HCT116 (cell line): Measurements from ENCODE around the gene BNIPL. TPM values are rescaled to one million over a fixed set of nuclear protein-coding genes. Genes with fewer than 3 reads are reported as not detected.

ENCODE experiments used
- ATAC-seq: fragments of 200-7000 bp; cut with Tn5 transposase; 2 replicates; pipeline ENCODE4 v1.9.1; 2020; ENCODE audit warnings: mild to moderate bottlenecking, moderate library complexity
- BruUV-seq: library from RNA; stranded (reverse); fragments of 400-500 nt; replicated peaks from 2 replicates; lab custom pipeline; 2021; lab: Mats Ljungman, UMichigan
- CTCF ChIA-PET: fragments of 300-600 bp; sonication (Branson Sonifier 250); formaldehyde crosslinking; loops from one replicate; lab custom pipeline; 2021; ENCODE audit warnings: antibody characterized with exemption; lab: Charles Lee
- POLR2A ChIA-PET: fragments of 300-600, 350-600 bp; sonication (Branson Sonifier 250); formaldehyde crosslinking; loops from one replicate; lab custom pipeline; 2021; ENCODE audit warnings: antibody characterized with exemption; lab: Charles Lee
- RAD21 ChIA-PET, 2 experiments: fragments of 300-600 bp; sonication (Branson Sonifier 250); formaldehyde crosslinking; loops; one replicate each; lab custom pipeline; 2023; ENCODE audit warnings: low total read pairs in 2 of 2; ENCODE audit not compliant: uncharacterized antibody in 2 of 2, unreplicated experiment in 2 of 2, low non-redundant PET in 1 of 2; lab: Charles Lee
- DNase-seq: peaks from one replicate; pipeline ENCODE4 v3.0.0-alpha.2; 2010; ENCODE audit warnings: low read depth, low spot score
- H2AFZ ChIP-seq: fragments of 200-600 bp; shearing (Covaris generic), sonication (generic); 2 replicates; pipeline ENCODE4 v1.6.1; 2017; ENCODE audit warnings: low read depth, mixed run types, mixed read lengths, antibody characterized with exemption, low read length; ENCODE audit not compliant: poor library complexity, severe bottlenecking
- H3K27ac ChIP-seq: 2 replicates; pipeline ENCODE4 v1.5.1; 2012; ENCODE audit warnings: low read depth, low read length
- H3K27me3 ChIP-seq: fragments of 200-600 bp; sonication (generic); 2 replicates; pipeline ENCODE4 v1.6.1; 2016; ENCODE audit warnings: mixed run types, low read length, mixed read lengths; ENCODE audit not compliant: insufficient read depth
- H3K36me3 ChIP-seq, 2 experiments: fragments of 200-500 bp in 1 of 2; fragments of 200-600 bp in 1 of 2; sonication (Bioruptor generic) in 1 of 2; sonication (generic) in 1 of 2; 2 replicates each; pipeline versions ENCODE4 v1.5.1 to v1.6.1; 2014 to 2016; ENCODE audit warnings: low read length in 2 of 2, inconsistent platforms in 1 of 2, mixed read lengths in 1 of 2, mixed run types in 1 of 2; ENCODE audit not compliant: insufficient read depth in 2 of 2, control insufficient read depth in 1 of 2
- H3K4me1 ChIP-seq, 2 experiments: fragments of 200-600 bp in 1 of 2; sonication (generic) in 1 of 2; 2 replicates each; pipeline versions ENCODE4 v1.5.1 to v1.6.1; 2012 to 2017; ENCODE audit warnings: low read length in 2 of 2, inconsistent platforms in 1 of 2, mild to moderate bottlenecking in 1 of 2, mixed read lengths in 1 of 2, mixed run types in 1 of 2, moderate library complexity in 1 of 2; ENCODE audit not compliant: insufficient read depth in 2 of 2, control insufficient read depth in 1 of 2
- H3K4me2 ChIP-seq: fragments of 200-600 bp; sonication (generic); 2 replicates; pipeline ENCODE4 v1.6.1; 2017; ENCODE audit warnings: mixed run types, low read length, mixed read lengths
- H3K4me3 ChIP-seq, 2 experiments: fragments of 200-600 bp in 1 of 2; sonication (generic) in 1 of 2; replicated peaks in 1 of 2; 2 replicates each; pipeline ENCODE4 v1.5.1; 2011 to 2016; ENCODE audit warnings: low read length in 2 of 2, control low read depth in 1 of 2, low read depth in 1 of 2, mild to moderate bottlenecking in 1 of 2, mixed read lengths in 1 of 2, mixed run types in 1 of 2
- H3K79me2 ChIP-seq: fragments of 200-600 bp; sonication (generic); 2 replicates; pipeline ENCODE4 v1.6.1; 2017; ENCODE audit warnings: mild to moderate bottlenecking, mixed run types, low read length, moderate library complexity, mixed read lengths; ENCODE audit not compliant: insufficient read depth
- H3K9ac ChIP-seq: fragments of 200-600 bp; sonication (generic); 2 replicates; pipeline ENCODE4 v1.6.1; 2016; ENCODE audit warnings: low read length, mixed read lengths
- H3K9me2 ChIP-seq: fragments of 200-600 bp; sonication (generic), shearing (Covaris generic); 2 replicates; pipeline ENCODE4 v1.6.1; 2017; ENCODE audit warnings: mixed run types, mild to moderate bottlenecking, moderate library complexity; ENCODE audit not compliant: insufficient read depth
- H3K9me3 ChIP-seq, 2 experiments: fragments of 200-500 bp in 1 of 2; fragments of 200-600 bp in 1 of 2; sonication (Bioruptor generic) in 1 of 2; sonication (generic) in 1 of 2; 2 replicates each; pipeline ENCODE4 v1.6.1; 2014 to 2017; ENCODE audit warnings: low read length in 2 of 2, mixed read lengths in 2 of 2, inconsistent platforms in 1 of 2, low read depth in 1 of 2, mild to moderate bottlenecking in 1 of 2, mixed run types in 1 of 2, moderate library complexity in 1 of 2; ENCODE audit not compliant: control insufficient read depth in 1 of 2, insufficient read depth in 1 of 2
- H4K20me1 ChIP-seq: fragments of 200-600 bp; sonication (generic), shearing (Covaris generic); 2 replicates; pipeline ENCODE4 v1.6.1; 2017; ENCODE audit warnings: mixed run types, mild to moderate bottlenecking, moderate library complexity; ENCODE audit not compliant: insufficient read depth
- ATF3 ChIP-seq: IDR thresholded peaks from 2 replicates; pipeline ENCODE4 v1.6.1; 2012
- CBX3 ChIP-seq: IDR thresholded peaks from 2 replicates; pipeline ENCODE4 v1.6.1; 2012; ENCODE audit warnings: low read depth
- CEBPB ChIP-seq: IDR thresholded peaks from 2 replicates; pipeline ENCODE4 v1.6.1; 2012; ENCODE audit warnings: low read depth
- CTCF ChIP-seq, 3 experiments: fragments of 200-600 bp in 1 of 3; sonication (generic) in 1 of 3; IDR thresholded peaks in 2 of 3; conservative IDR thresholded peaks in 1 of 3; 2 replicates each; pipeline ENCODE4 v1.5.1; 2012 to 2017; ENCODE audit warnings: low read depth in 2 of 3, low read length in 2 of 3, antibody characterized with exemption in 1 of 3, borderline replicate concordance in 1 of 3, control low read depth in 1 of 3, mild to moderate bottlenecking in 1 of 3, mixed read lengths in 1 of 3, mixed run types in 1 of 3, moderate library complexity in 1 of 3; ENCODE audit not compliant: insufficient read depth in 1 of 3
- EZH2 ChIP-seq: fragments of 200-600 bp; sonication (generic); IDR thresholded peaks from 2 replicates; pipeline ENCODE4 v1.6.1; 2017; ENCODE audit warnings: antibody characterized with exemption, mixed run types
- JUND ChIP-seq: IDR thresholded peaks from 2 replicates; pipeline ENCODE4 v1.6.1; 2012
- POLR2A ChIP-seq: IDR thresholded peaks from 2 replicates; pipeline ENCODE4 v1.7.0; 2011; ENCODE audit warnings: borderline replicate concordance; ENCODE audit not compliant: insufficient read depth, insufficient read length; ENCODE audit errors: extremely low read depth
- RAD21 ChIP-seq: IDR thresholded peaks from 2 replicates; pipeline ENCODE4 v1.6.1; 2012; ENCODE audit warnings: low read depth, mild to moderate bottlenecking
- SP1 ChIP-seq: IDR thresholded peaks from 2 replicates; pipeline ENCODE4 v1.6.1; 2012; ENCODE audit warnings: low read depth
- YY1 ChIP-seq: IDR thresholded peaks from 2 replicates; pipeline ENCODE4 v1.6.1; 2011; ENCODE audit warnings: low read length, low read depth, moderate library complexity, mild to moderate bottlenecking; ENCODE audit not compliant: insufficient replicate concordance; ENCODE audit errors: extremely low read depth
- intact Hi-C: fragments of 100-400 bp; cut with micrococcal nuclease; formaldehyde crosslinking; loops from 2 replicates; pipeline ENCODE4 v1.10.0; 2022
- total RNA-seq: library from RNA; stranded (reverse); gene quantifications from one replicate; pipeline ENCODE4 v1.2.1, GENCODE V29; 2021; ENCODE audit not compliant: unreplicated experiment
- TF ChIP-seq, protein P1 (sequence below): IDR thresholded peaks from 2 replicates; pipeline ENCODE4 v1.6.1; 2012; ENCODE audit warnings: low read depth
- TF ChIP-seq, protein P2 (sequence below): IDR thresholded peaks from 2 replicates; pipeline ENCODE4 v1.6.1; 2012

BNIPL gene
- total RNA-seq, 1 experiment from 2014 or later = 0.86 TPM

DNA sequence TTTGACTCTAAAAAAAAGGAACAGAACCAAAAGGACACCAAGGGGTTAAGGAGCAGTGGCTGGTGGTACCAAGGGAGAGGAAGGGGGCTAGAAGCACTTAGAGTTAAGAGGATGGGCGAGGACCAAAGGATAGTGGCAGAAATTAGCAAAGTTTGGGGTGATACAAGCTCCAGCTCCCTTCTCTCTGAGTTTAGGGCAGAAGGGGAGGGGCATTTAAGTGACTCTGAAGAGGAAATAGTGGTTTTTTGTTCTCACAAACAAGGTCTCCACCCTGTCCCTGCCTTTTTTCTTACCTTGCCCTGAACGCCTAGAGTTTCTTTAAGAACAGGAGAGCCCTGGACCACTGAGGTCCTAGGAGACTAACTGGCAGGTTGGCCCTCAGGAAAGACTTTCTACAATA is 19.8 kb downstream of the BNIPL start (continued):
- TF ChIP-seq, protein P1, sequence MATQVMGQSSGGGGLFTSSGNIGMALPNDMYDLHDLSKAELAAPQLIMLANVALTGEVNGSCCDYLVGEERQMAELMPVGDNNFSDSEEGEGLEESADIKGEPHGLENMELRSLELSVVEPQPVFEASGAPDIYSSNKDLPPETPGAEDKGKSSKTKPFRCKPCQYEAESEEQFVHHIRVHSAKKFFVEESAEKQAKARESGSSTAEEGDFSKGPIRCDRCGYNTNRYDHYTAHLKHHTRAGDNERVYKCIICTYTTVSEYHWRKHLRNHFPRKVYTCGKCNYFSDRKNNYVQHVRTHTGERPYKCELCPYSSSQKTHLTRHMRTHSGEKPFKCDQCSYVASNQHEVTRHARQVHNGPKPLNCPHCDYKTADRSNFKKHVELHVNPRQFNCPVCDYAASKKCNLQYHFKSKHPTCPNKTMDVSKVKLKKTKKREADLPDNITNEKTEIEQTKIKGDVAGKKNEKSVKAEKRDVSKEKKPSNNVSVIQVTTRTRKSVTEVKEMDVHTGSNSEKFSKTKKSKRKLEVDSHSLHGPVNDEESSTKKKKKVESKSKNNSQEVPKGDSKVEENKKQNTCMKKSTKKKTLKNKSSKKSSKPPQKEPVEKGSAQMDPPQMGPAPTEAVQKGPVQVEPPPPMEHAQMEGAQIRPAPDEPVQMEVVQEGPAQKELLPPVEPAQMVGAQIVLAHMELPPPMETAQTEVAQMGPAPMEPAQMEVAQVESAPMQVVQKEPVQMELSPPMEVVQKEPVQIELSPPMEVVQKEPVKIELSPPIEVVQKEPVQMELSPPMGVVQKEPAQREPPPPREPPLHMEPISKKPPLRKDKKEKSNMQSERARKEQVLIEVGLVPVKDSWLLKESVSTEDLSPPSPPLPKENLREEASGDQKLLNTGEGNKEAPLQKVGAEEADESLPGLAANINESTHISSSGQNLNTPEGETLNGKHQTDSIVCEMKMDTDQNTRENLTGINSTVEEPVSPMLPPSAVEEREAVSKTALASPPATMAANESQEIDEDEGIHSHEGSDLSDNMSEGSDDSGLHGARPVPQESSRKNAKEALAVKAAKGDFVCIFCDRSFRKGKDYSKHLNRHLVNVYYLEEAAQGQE = no peak
- no peak for TF ChIP-seq RAD21
- TF ChIP-seq JUND = no peak
- no peak for TF ChIP-seq CBX3
- TF ChIP-seq SP1 = no peak
- TF ChIP-seq POLR2A = no peak
- no peak for TF ChIP-seq ATF3
- TF ChIP-seq, protein P2, sequence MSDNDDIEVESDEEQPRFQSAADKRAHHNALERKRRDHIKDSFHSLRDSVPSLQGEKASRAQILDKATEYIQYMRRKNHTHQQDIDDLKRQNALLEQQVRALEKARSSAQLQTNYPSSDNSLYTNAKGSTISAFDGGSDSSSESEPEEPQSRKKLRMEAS = no peak
- no peak for TF ChIP-seq CEBPB
- TF ChIP-seq, all 23 proteins: peak for 0

- ATAC-seq = peak; percentile 31
- Histone ChIP-seq H3K9ac (peak overlapping the region; percentile 90), H3K27ac (peak overlapping the region; percentile 90), H3K27me3 (no peaks in the 10 kb centered on the region), H2AFZ (no peak overlapping the region), H4K20me1 (no peaks in the 10 kb centered on the region; the same call in 1 of the 2 replicates), H3K9me3 (no peaks in the 10 kb centered on the region), H3K79me2 (peaks cover 47% of the 10 kb centered on the region), H3K4me2 (peak overlapping the region; percentile 76), H3K9me2 (no peaks in the 10 kb centered on the region), H3K36me3 (peaks cover 16 to 32% of the 10 kb centered on the region in 2 experiments), H3K4me1 (peaks cover 18 to 41% of the 10 kb centered on the region in 2 experiments), H3K4me3 (peak overlapping the region; percentile 70 to 96)
- ChIA-PET POLR2A (interaction anchor here (1.2 kb wide), 1 partner anchor 12 kb away, joined by 3 read pairs; no protein-coding TSS in a partner anchor), CTCF (interaction anchor here (1.2 kb wide), 2 partner anchors 7 to 41 kb away, joined by 3 to 4 read pairs; no protein-coding TSS in a partner anchor), RAD21 (no interaction called here)
- BruUV-seq = no TSS peak
- no peak for DNase-seq
- intact Hi-C loops = loop anchor here (5.0 kb wide), 1 partner anchor 36 kb away; no protein-coding TSS in a partner anchor
- TF ChIP-seq CTCF (IDR thresholded peaks at IDR 0.05 in 2 of 3, conservative IDR thresholded peaks at IDR 0.05 in 1 of 3; ENCODE audit: borderline replicate concordance in 1 of 3, insufficient read depth in 1 of 3, low read depth in 2 of 3, low read length in 2 of 3) (no peak), YY1 (no peak), EZH2 (no peak)
These were observed 22.3 kb downstream of the BNIPL start for GRCh38 chr1:151058692-151059091.
